Transverse colon (tissue), 3 donors: ENCODE data around the gene RALGPS1.

ENCODE experiments used
- EP300 ChIP-seq: sonication (generic); formaldehyde crosslinking; IDR thresholded peaks from one replicate; pipeline ENCODE4 v1.6.1; 2017; ENCODE audit warnings: antibody characterized with exemption, low read depth
- POLR2AphosphoS5 ChIP-seq, 3 donors: sonication (generic); formaldehyde crosslinking; IDR thresholded peaks; one replicate each; pipeline ENCODE4 v1.6.1; 2016; ENCODE audit warnings: antibody characterized with exemption in 3 of 3

- TF ChIP-seq POLR2AphosphoS5 (IDR thresholded peaks at IDR 0.05) (no peak), EP300 (no peak)
Measured at GRCh38 chr9:126893079-126893478, 21.5 kb upstream of the RALGPS1 start.
